Skeletal muscle tissue (tissue), 4 donors: ENCODE measurements around the gene SDR9C7. TPM values are rescaled to one million over a fixed set of nuclear protein-coding genes. Genes with fewer than 3 reads are reported as not detected.
"Not testable (repeated sequence)": the region's sequence is repeated elsewhere in the genome, so short reads cannot be mapped to it uniquely, and the experiment has no call there.

Experiments used
- H3K27ac ChIP-seq: one replicate; pipeline ENCODE4 v1.7.0; 2013; ENCODE audit warnings: mild to moderate bottlenecking, low read depth, low read length, inconsistent platforms
- H3K27me3 ChIP-seq, 3 donors: one replicate each; pipeline ENCODE4 v1.7.0; 2013; ENCODE audit warnings: low read length in 3 of 3; ENCODE audit not compliant: control insufficient read depth in 3 of 3, insufficient read depth in 3 of 3
- H3K36me3 ChIP-seq, 3 donors: one replicate each; pipeline ENCODE4 v1.7.0; 2013; ENCODE audit warnings: low read length in 3 of 3; ENCODE audit not compliant: control insufficient read depth in 3 of 3, insufficient read depth in 3 of 3
- H3K4me1 ChIP-seq, 3 donors: one replicate each; pipeline ENCODE4 v1.7.0; 2013; ENCODE audit warnings: low read length in 3 of 3, mild to moderate bottlenecking in 3 of 3; ENCODE audit not compliant: control insufficient read depth in 3 of 3, insufficient read depth in 3 of 3
- H3K4me3 ChIP-seq, 3 donors: one replicate each; pipeline ENCODE4 v1.7.0; 2013; ENCODE audit warnings: low read length in 3 of 3
- H3K9ac ChIP-seq, 3 donors: one replicate each; pipeline ENCODE4 v1.7.0; 2013; ENCODE audit warnings: low read length in 3 of 3, mild to moderate bottlenecking in 3 of 3, moderate library complexity in 2 of 3, low read depth in 1 of 3
- H3K9me3 ChIP-seq, 3 donors: one replicate each; pipeline ENCODE4 v1.7.0; 2013; ENCODE audit warnings: low read length in 3 of 3; ENCODE audit not compliant: control insufficient read depth in 3 of 3
- total RNA-seq: library from RNA; depleted of rRNA; stranded (reverse); fragments of >200 nt; gene quantifications from one replicate; pipeline ENCODE4 v1.2.3, GENCODE V29; 2014
- donor health status: Osteomylitis.

Gene SDR9C7
- total RNA-seq, 1 donor from 2014 or later: not detected

DNA sequence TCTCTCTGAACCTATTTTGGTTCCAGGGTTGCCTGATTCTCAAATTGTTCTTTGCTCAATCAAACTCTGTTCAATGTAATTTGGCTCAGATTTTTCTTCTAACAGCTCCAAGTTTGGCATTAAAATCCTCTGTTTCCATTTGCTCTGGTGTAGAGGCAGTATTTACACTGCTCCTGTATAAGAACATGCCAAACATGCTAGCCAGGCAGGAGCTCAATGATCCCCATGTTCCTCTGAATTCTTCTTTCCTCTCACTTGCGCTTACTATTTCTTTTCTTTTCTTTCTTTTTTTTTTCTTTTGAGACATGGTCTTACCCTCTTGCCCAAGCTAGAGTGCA, 17.2 kb downstream of the SDR9C7 start:
- no peaks in the 10 kb centered on the region for H3K27me3 ChIP-seq
- no peak overlapping the region for H3K9ac ChIP-seq
- H3K4me1 ChIP-seq: no peaks in the 10 kb centered on the region
- H3K4me3 ChIP-seq: no peak overlapping the region
- H3K36me3 ChIP-seq: no peaks in the 10 kb centered on the region
- H3K9me3 ChIP-seq: no peaks in the 10 kb centered on the region
- H3K27ac ChIP-seq: no peak overlapping the region

DNA sequence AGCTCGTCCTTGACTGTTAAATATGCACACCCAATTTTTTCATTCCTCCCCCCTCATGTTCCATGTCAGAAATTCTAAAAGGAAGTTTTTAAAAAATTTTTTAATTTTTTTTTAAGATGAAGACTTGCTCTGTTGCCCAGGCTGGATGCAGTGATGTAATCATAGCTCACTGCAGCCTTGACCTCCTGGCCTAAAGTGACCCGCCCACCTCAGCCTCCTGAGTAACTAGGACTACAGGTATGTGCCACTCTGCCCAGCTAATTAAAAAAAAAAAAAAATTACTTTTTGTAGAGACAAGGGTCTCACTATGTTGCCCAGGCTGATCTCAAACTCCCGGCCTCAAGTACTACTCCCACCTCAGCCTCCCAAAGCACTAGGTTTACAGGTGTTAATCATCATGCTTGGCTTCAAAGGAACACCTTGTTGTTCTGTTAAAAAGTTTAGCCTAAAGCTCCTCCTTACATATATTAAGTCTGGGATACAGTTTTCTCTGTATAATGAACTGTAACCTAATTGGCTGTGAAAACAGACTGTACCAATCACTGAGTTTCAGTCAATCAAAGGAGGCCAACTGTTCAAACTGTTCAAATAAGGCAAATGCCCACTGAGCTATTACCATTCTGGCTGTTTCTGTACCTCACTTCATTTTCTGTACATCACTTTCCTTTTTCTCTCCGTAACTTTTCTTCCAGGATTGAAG, 17.8 kb downstream of the SDR9C7 start:
- Histone ChIP-seq H3K36me3 (no peaks in the 10 kb centered on the region), H3K4me3 (no peak overlapping the region), H3K27ac (no peak overlapping the region), H3K9me3 (no peaks in the 10 kb centered on the region), H3K4me1 (no peaks in the 10 kb centered on the region), H3K27me3 (no peaks in the 10 kb centered on the region), H3K9ac (no peak overlapping the region)

DNA sequence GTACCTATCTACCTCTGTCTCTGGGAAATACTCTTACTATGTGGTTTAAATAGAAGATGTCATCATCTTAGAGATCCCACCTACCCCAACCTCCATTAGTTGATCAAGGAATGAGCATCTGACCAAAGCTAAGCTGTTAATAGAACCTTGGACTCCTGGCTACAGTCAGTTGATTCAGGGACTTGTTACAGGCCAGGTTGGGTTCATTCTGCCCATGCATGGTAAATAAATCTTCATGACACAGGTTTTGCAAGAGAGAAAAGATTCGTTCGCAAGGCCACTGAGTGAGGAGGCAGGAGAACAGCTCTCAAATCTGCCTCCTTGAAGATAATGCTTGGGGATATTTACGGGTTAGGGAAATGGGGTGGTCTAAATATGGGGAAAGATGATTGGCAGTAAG, 19.5 kb downstream of the SDR9C7 start:
- Histone ChIP-seq H3K9ac (no peak overlapping the region), H3K9me3 (no peaks in the 10 kb centered on the region), H3K4me3 (no peak overlapping the region), H3K36me3 (no peaks in the 10 kb centered on the region), H3K27me3 (no peaks in the 10 kb centered on the region), H3K27ac (no peak overlapping the region), H3K4me1 (no peaks in the 10 kb centered on the region)

DNA sequence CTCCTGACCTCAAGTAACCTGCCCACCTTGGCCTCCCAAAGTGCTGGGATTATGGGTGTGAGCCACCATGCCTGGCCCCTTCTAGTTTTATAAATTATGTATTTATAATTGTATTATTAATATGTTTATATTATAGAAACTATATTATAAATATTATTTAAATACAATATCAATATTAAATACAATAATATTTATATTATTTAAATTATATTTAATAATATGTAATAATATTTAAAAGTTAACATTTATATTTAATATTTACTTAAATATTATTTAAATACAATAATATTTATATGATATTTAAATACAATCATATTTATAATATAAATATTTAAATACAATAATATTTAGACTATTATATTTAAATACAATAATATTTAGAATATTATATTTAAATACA, 20.0 kb downstream of the SDR9C7 start:
- H3K36me3 ChIP-seq: no peaks in the 10 kb centered on the region
- H3K4me3 ChIP-seq: no peak overlapping the region
- no peak overlapping the region for H3K27ac ChIP-seq
- no peaks in the 10 kb centered on the region for H3K27me3 ChIP-seq
- no peak overlapping the region for H3K9ac ChIP-seq
- H3K9me3 ChIP-seq: no peaks in the 10 kb centered on the region
- H3K4me1 ChIP-seq: no peaks in the 10 kb centered on the region

DNA sequence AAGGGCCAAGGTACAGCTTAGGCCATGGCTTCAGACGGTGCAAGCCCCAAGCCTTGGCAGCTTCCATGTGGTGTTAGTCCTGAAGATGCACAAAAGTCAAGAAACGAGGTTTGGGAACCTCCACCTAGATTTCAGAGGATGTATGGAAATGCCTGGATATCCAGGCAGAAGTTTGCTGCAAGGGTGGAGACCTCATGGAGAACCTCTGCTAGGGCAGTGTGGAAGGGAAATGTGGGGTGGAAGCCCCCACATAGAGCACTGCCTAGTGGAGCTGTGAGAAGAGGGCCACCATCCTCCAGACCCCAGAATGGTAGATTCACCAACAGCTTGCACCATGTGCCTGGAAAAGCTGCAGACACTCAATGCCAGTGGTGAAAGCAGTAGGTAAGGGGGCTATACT, 24.8 kb downstream of the SDR9C7 start:
- not testable (repeated sequence) for H3K27me3 ChIP-seq, H3K4me1 ChIP-seq, H3K4me3 ChIP-seq, H3K9me3 ChIP-seq, H3K9ac ChIP-seq, H3K36me3 ChIP-seq, H3K27ac ChIP-seq

DNA sequence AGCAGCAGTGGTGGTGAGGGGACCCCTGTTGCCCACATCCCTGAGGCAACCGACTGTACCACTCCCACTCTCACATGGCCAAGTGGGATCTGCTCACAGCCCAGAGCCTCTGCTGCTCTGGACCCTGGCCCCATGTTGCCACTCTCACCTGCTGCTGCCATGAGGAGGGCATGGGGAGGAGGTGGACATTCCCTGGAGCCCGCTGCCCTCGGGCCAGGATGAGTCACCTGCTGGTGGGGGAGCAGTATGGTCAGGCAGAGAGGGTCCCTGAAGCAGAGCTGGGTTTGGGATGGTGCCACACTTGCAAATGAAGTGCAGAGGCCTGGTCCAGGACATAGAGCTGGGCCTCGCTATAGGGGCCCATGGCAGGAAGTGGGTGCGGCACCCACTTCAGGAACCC, 26.1 kb downstream of the SDR9C7 start:
- no peaks in the 10 kb centered on the region for H3K27me3 ChIP-seq
- peaks cover 0 to 2% (median 0%) of the 10 kb centered on the region in 3 donors for H3K9me3 ChIP-seq
- H3K36me3 ChIP-seq: no peaks in the 10 kb centered on the region
- no peak overlapping the region for H3K9ac ChIP-seq
- no peak overlapping the region for H3K27ac ChIP-seq
- no peak overlapping the region for H3K4me3 ChIP-seq
- H3K4me1 ChIP-seq: no peaks in the 10 kb centered on the region

DNA sequence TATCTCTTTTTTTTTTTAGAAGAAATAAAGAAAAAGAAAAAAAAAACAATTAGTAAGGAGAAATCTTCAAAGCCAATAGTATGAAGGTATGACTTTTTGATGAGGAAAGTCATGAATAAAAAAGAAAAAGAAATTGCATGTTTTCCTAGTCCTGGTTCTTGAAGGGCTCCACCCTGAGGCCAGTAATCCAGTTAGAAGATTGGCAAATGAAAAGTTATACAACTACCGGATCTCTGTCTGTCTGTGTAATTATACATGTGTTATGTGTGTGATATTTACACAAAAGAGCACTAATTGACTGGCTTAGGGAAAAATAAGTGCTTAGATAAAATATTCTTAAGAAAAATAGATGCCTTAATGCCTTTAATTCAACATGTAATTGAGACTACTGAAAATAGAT, 28.4 kb downstream of the SDR9C7 start:
- Histone ChIP-seq H3K27me3 (no peaks in the 10 kb centered on the region), H3K4me1 (no peaks in the 10 kb centered on the region), H3K36me3 (peaks cover 0 to 2% (median 0%) of the 10 kb centered on the region in 3 donors), H3K4me3 (no peak overlapping the region), H3K27ac (no peak overlapping the region), H3K9ac (no peak overlapping the region), H3K9me3 (peaks cover 4 to 7% (median 4%) of the 10 kb centered on the region in 3 donors)

DNA sequence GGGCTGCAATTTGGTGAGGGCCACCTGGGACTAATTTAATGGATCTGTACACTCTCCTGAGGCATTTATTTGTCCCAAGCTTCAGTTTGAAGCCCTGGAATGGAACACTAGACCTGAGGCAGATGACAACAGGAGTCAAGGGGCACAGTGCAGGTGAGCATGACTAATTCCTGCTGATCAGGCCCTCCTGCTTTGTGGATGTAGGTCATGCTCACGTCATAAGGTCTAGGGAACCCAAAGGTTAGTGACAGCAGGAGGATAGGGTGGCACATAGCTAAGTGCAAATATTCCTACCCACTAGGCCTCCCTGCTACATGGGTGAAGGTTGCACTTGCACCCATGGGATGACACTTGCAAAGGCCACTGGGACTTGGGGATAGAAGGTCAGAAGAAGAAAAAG, 30.8 kb downstream of the SDR9C7 start:
- Histone ChIP-seq H3K4me1 (no peaks in the 10 kb centered on the region), H3K27ac (no peak overlapping the region), H3K9me3 (peaks cover 9 to 17% (median 10%) of the 10 kb centered on the region in 3 donors), H3K36me3 (peaks cover 0 to 7% (median 2%) of the 10 kb centered on the region in 3 donors), H3K27me3 (no peaks in the 10 kb centered on the region), H3K9ac (no peak overlapping the region), H3K4me3 (no peak overlapping the region)

DNA sequence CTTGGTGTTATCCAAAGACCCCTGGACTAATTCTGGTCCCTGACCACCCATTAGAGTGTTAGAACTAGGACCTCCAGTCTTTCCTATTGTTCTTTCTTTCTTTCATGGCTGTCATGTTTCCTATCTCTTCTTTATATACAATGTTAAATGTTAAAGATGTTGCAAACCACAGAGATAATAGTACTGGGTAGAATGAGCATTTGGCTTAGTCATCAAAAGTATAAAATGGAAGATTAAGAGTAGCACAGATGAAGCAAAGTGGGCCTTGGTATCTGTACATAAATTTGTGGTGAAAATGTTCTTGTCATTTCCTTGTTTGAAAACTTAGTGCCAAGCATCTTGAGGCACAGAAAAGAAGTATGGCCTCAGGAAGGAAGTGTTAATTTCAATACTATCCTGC, 32.9 kb downstream of the SDR9C7 start:
- H3K36me3 ChIP-seq, H3K27me3 ChIP-seq, H3K4me1 ChIP-seq, H3K4me3 ChIP-seq, H3K9ac ChIP-seq, H3K27ac ChIP-seq: not testable (repeated sequence)
- H3K9me3 ChIP-seq: peaks cover 9 to 15% (median 10%) of the 10 kb centered on the region in 3 donors

DNA sequence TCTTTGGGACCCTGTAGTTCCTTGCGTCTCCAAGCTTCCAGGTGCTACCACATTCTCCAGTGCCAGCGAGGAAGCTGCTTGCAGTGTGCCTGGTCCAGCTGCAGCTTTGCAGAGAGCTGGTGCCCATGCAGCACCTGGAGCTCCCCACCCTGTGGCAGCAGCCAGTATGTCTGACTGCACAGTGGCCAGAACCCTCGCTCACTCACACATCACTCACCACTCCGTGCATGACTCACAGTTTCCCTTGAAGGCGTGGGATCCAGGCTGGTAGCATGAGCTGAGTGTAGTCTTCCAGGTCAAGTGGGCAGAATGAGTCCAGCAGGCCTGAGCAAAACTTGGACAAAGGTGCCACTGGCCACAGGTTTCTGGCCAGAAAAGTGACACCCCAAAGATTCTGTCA, 33.6 kb downstream of the SDR9C7 start:
- Histone ChIP-seq H3K27ac (no peak overlapping the region), H3K4me3 (peak overlapping the region in 1 of 3 donors; percentile 24), H3K9me3 (peaks cover 9 to 15% (median 10%) of the 10 kb centered on the region in 3 donors), H3K9ac (no peak overlapping the region), H3K27me3 (peaks cover 0 to 4% (median 3%) of the 10 kb centered on the region in 3 donors), H3K4me1 (no peaks in the 10 kb centered on the region), H3K36me3 (peaks cover 0 to 7% (median 2%) of the 10 kb centered on the region in 3 donors)
